Sigmoid colon (tissue), 4 donors: ENCODE data around the gene MPZL2.

Source experiments
- EP300 ChIP-seq, 4 donors: sonication (generic); formaldehyde crosslinking; IDR thresholded peaks; one replicate each; pipeline ENCODE4 v1.6.1; 2017; ENCODE audit warnings: antibody characterized with exemption in 4 of 4
- POLR2A ChIP-seq, 2 donors: fragments of 450-650 bp; IDR thresholded peaks; one replicate each; pipeline ENCODE4 v1.6.1; 2016; ENCODE audit warnings: antibody characterized with exemption in 2 of 2, mild to moderate bottlenecking in 2 of 2, moderate library complexity in 2 of 2
- TF ChIP-seq, protein P1 (sequence below), 4 experiments: fragments of 450-650 bp in 3 of 4; fragments of 200-600 bp in 1 of 4; IDR thresholded peaks; one replicate each; pipeline ENCODE4 v1.5.1; 2016 to 2019; ENCODE audit warnings: antibody characterized with exemption in 4 of 4, mild to moderate bottlenecking in 3 of 4, moderate library complexity in 2 of 4

GRCh38 chr11:118295199-118295598 is 31.1 kb upstream of the MPZL2 start:
- TF ChIP-seq POLR2A (IDR thresholded peaks at IDR 0.05) (no peak), EP300 (IDR thresholded peaks at IDR 0.05) (no peak)
- TF ChIP-seq, protein P1, sequence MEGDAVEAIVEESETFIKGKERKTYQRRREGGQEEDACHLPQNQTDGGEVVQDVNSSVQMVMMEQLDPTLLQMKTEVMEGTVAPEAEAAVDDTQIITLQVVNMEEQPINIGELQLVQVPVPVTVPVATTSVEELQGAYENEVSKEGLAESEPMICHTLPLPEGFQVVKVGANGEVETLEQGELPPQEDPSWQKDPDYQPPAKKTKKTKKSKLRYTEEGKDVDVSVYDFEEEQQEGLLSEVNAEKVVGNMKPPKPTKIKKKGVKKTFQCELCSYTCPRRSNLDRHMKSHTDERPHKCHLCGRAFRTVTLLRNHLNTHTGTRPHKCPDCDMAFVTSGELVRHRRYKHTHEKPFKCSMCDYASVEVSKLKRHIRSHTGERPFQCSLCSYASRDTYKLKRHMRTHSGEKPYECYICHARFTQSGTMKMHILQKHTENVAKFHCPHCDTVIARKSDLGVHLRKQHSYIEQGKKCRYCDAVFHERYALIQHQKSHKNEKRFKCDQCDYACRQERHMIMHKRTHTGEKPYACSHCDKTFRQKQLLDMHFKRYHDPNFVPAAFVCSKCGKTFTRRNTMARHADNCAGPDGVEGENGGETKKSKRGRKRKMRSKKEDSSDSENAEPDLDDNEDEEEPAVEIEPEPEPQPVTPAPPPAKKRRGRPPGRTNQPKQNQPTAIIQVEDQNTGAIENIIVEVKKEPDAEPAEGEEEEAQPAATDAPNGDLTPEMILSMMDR (IDR thresholded peaks at IDR 0.05), result no peak
